ENCODE data around the gene ING5. TPM values are rescaled to one million over a fixed set of nuclear protein-coding genes. Genes with fewer than 3 reads are reported as not detected.
"Not testable (repeated sequence)": the region's sequence is repeated elsewhere in the genome, so short reads cannot be mapped to it uniquely, and the experiment has no call there.

Gene ING5
- total RNA-seq, 1 experiment from 2014 or later = 39.8 TPM

DNA sequence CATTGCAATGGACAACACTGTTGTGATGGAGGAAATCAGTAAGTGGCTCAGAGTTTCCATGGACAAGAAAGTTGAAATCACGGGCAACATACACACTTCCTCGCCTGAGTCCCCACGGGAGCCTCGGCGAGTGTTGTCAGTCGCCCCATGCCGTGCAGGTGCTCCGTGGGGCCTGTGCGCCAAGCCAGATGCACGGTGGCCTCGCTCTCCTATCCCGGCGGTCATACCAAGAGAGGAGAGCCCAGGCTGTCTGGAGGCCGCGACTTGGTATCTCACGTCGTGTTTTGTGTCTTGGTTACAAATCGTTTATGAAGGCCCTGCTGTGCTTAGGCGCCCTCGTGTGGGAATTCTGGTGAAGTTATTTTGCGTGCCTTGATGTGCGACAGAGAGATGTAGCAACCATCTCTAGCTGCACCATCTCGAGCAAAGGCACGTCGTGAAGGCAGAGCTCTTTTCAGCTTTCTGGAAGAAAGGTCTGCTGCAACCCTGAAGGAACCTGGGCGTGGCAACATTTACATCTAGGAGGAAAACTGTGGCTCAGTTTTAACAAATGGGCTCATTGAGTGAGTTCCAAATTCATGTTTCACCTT is 42.6 kb upstream of the ING5 start:
- Histone ChIP-seq H3K4me1 (ENCODE audit: control insufficient read depth, insufficient read depth, low read length) (no peaks in the 10 kb centered on the region), H3K27ac (ENCODE audit: low read length) (no peak overlapping the region), H3K4me3 (ENCODE audit: low read depth in 2 of 2, low read length in 2 of 2) (no peak overlapping the region), H3K36me3 (ENCODE audit: control insufficient read depth, insufficient read depth, low read length) (peaks cover 3% of the 10 kb centered on the region), H3K27me3 (ENCODE audit: control insufficient read depth, insufficient read depth, low read length) (no peaks in the 10 kb centered on the region), H3K9me3 (ENCODE audit: control insufficient read depth, insufficient read depth, low read depth, low read length) (no peaks in the 10 kb centered on the region)
- TF ChIP-seq, protein P1, sequence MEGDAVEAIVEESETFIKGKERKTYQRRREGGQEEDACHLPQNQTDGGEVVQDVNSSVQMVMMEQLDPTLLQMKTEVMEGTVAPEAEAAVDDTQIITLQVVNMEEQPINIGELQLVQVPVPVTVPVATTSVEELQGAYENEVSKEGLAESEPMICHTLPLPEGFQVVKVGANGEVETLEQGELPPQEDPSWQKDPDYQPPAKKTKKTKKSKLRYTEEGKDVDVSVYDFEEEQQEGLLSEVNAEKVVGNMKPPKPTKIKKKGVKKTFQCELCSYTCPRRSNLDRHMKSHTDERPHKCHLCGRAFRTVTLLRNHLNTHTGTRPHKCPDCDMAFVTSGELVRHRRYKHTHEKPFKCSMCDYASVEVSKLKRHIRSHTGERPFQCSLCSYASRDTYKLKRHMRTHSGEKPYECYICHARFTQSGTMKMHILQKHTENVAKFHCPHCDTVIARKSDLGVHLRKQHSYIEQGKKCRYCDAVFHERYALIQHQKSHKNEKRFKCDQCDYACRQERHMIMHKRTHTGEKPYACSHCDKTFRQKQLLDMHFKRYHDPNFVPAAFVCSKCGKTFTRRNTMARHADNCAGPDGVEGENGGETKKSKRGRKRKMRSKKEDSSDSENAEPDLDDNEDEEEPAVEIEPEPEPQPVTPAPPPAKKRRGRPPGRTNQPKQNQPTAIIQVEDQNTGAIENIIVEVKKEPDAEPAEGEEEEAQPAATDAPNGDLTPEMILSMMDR (IDR thresholded peaks at IDR 0.05) = peak; percentile 92
- no peak for TF ChIP-seq TCF7L2 (IDR thresholded peaks at IDR 0.05; ENCODE audit: low read depth, low read length)
- POLR2A ChIA-PET = no interaction called here
- intact Hi-C loops (cut with micrococcal nuclease; ENCODE audit: unreplicated experiment) = no loop called here
- no TSS peak for BruUV-seq (replicated peaks)
- DNase-seq (ENCODE audit: low read depth, low spot score) = peak; percentile 18
- ATAC-seq = peak; percentile 84
- in situ Hi-C loops (cut with HindIII; ENCODE audit: low pct_unique_long_range_greater_than_20kb, low sequenced_read_pairs) = no loop called here
- CTCF ChIA-PET = interaction anchor here (0.5 to 0.7 kb wide), 4 partner anchors 146 to 583 kb away, joined by 3 to 5 read pairs (median 4); partner anchors contain the start of gene RTP5

DNA sequence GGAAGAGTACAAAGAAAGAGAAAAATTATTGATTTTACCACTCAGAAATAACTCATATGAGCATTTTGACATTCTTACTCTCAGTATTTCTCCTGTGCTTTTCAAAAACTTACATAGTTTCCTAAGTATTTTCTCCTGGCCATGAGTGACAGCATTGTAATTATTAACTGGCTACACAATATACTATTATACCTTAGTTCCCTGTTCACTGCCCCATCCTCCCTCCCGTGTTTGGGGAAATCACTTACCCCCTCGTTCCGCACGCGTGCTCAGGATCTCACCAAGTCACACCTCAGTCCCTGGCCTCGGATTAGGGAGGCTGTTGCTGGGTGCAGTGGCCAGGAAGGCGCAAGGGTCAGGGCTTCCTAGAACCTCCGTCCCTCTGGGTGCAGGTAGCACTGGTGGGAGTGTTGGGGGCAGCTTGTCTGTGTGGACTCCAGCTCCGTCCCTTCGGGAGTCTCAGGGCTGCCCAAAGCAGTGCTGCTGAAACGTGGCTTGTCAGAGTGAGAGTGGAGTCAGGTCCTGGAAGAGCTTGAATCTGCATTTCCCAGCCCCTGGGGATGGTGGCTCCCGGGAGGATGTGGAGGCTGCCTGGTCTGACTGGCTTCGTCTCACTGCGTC is 41.1 kb upstream of the ING5 start:
- no peaks in the 10 kb centered on the region for H3K27me3 ChIP-seq (ENCODE audit: control insufficient read depth, insufficient read depth, low read length)
- DNase-seq (ENCODE audit: low read depth, low spot score) (no peak), ATAC-seq (no peak)
- H3K4me3 ChIP-seq (ENCODE audit: low read depth in 2 of 2, low read length in 2 of 2) = no peak overlapping the region
- H3K9me3 ChIP-seq (ENCODE audit: control insufficient read depth, insufficient read depth, low read depth, low read length) = no peaks in the 10 kb centered on the region
- in situ Hi-C loops (cut with HindIII; ENCODE audit: low pct_unique_long_range_greater_than_20kb, low sequenced_read_pairs) = no loop called here
- BruUV-seq (replicated peaks) = no TSS peak
- H3K4me1 ChIP-seq (ENCODE audit: control insufficient read depth, insufficient read depth, low read length) = no peaks in the 10 kb centered on the region
- POLR2A ChIA-PET = interaction anchor here (0.6 kb wide), 1 partner anchor 24 kb away, joined by 3 read pairs; the partner anchor contains the start of gene THAP4
- CTCF ChIA-PET = no interaction called here
- no peak overlapping the region for H3K27ac ChIP-seq (ENCODE audit: low read length)
- H3K36me3 ChIP-seq (ENCODE audit: control insufficient read depth, insufficient read depth, low read length) = peaks cover 3% of the 10 kb centered on the region
- intact Hi-C loops (cut with micrococcal nuclease; ENCODE audit: unreplicated experiment) = no loop called here
- TF ChIP-seq, protein P1 (IDR thresholded peaks at IDR 0.05) = no peak
- TF ChIP-seq, protein P2, sequence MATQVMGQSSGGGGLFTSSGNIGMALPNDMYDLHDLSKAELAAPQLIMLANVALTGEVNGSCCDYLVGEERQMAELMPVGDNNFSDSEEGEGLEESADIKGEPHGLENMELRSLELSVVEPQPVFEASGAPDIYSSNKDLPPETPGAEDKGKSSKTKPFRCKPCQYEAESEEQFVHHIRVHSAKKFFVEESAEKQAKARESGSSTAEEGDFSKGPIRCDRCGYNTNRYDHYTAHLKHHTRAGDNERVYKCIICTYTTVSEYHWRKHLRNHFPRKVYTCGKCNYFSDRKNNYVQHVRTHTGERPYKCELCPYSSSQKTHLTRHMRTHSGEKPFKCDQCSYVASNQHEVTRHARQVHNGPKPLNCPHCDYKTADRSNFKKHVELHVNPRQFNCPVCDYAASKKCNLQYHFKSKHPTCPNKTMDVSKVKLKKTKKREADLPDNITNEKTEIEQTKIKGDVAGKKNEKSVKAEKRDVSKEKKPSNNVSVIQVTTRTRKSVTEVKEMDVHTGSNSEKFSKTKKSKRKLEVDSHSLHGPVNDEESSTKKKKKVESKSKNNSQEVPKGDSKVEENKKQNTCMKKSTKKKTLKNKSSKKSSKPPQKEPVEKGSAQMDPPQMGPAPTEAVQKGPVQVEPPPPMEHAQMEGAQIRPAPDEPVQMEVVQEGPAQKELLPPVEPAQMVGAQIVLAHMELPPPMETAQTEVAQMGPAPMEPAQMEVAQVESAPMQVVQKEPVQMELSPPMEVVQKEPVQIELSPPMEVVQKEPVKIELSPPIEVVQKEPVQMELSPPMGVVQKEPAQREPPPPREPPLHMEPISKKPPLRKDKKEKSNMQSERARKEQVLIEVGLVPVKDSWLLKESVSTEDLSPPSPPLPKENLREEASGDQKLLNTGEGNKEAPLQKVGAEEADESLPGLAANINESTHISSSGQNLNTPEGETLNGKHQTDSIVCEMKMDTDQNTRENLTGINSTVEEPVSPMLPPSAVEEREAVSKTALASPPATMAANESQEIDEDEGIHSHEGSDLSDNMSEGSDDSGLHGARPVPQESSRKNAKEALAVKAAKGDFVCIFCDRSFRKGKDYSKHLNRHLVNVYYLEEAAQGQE (IDR thresholded peaks at IDR 0.05; ENCODE audit: insufficient read depth in 1 of 2, low read depth in 2 of 2, low read length in 1 of 2) = no peak
- TF ChIP-seq SIN3A (IDR thresholded peaks at IDR 0.05; ENCODE audit: borderline replicate concordance, insufficient read depth, low read depth, low read length) = no peak

DNA sequence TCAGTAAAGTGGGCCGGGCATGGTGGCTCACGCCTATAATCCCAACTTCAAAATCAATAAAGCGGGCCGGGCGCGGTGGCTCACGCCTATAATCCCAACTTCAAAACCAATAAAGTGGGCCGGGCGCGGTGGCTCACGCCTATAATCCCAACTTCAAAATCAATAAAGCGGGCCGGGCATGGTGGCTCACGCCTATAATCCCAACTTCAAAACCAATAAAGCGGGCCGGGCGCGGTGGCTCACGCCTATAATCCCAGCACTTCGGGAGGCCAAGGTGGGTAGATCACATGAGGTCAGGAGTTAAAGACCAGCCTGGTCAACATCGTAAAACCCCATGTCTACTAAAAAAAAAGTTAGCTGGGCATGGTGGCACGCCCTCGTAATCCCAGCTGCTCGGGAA is 39.1 kb upstream of the ING5 start:
- H3K27me3 ChIP-seq (ENCODE audit: control insufficient read depth, insufficient read depth, low read length); POLR2A ChIA-PET; ATAC-seq; H3K36me3 ChIP-seq (ENCODE audit: control insufficient read depth, insufficient read depth, low read length); H3K4me3 ChIP-seq (ENCODE audit: low read depth in 2 of 2, low read length in 2 of 2); H3K4me1 ChIP-seq (ENCODE audit: control insufficient read depth, insufficient read depth, low read length); DNase-seq (ENCODE audit: low read depth, low spot score); in situ Hi-C loops (cut with HindIII; ENCODE audit: low pct_unique_long_range_greater_than_20kb, low sequenced_read_pairs); intact Hi-C loops (cut with micrococcal nuclease; ENCODE audit: unreplicated experiment); H3K27ac ChIP-seq (ENCODE audit: low read length); BruUV-seq (replicated peaks); H3K9me3 ChIP-seq (ENCODE audit: control insufficient read depth, insufficient read depth, low read depth, low read length): not testable (repeated sequence)
- CTCF ChIA-PET = interaction anchor here (0.5 kb wide), 1 partner anchor 73 kb away, joined by 4 read pairs; no protein-coding TSS in a partner anchor

Data from Panc1 (cell line).